GM12873 (cell line): ENCODE data around the gene TBXAS1.

Source experiments
- CTCF ChIP-seq: IDR thresholded peaks from 2 replicates; pipeline ENCODE4 v1.5.1; 2012; ENCODE audit warnings: low read depth, mild to moderate bottlenecking, moderate library complexity, low read length, control low read depth; ENCODE audit not compliant: insufficient read depth; ENCODE audit errors: missing control alignments

TBXAS1 gene

DNA sequence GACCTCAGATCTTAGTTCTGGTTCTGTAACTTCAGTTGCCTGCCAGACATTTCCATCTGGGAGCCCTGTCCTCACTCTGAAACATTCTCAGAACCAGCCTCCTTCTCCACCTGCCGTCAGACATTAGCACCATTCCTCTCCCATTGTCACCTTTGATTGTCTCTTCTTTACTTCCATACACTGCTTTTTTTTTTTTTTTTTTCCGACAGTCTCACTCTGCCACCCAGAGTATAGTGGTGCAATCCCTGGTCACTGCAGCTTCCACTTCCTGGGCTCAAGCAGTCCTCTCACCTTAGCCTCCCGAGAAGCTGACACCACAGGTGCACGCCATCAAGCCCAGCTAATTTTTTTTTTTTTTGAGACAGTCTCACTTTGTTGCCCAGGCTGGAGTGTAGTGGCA lies 30.2 kb upstream of the TBXAS1 start:
- no peak for TF ChIP-seq CTCF

- TF ChIP-seq CTCF, result no peak
Observed at GRCh38 chr7:139799586-139799985, 29.5 kb upstream of the TBXAS1 start.

DNA sequence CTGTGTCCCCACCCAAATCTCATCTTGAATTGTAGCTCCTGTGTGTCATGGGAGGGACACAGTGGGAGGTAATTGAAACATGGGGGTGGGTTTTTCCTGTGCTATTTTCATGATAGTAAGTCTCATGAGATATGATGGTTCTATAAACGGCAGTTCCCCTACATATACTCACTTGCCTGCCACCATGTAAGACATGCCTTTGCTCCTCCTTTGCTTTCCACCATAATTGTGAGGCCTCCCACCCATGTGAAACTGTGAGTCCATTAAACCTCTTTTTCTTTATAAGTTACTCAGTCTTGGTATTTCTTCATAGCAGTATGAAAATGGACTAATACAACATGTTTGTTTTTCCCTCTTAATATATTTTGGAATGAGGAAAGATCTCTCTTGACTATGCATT lies 24.5 kb upstream of the TBXAS1 start:
- TF ChIP-seq CTCF, result no peak

GRCh38 chr7:139807009-139807408 lies 22.1 kb upstream of the TBXAS1 start:
- no peak for TF ChIP-seq CTCF

- no peak for TF ChIP-seq CTCF
Observed at GRCh38 chr7:139808427-139808826, 20.6 kb upstream of the TBXAS1 start.

DNA sequence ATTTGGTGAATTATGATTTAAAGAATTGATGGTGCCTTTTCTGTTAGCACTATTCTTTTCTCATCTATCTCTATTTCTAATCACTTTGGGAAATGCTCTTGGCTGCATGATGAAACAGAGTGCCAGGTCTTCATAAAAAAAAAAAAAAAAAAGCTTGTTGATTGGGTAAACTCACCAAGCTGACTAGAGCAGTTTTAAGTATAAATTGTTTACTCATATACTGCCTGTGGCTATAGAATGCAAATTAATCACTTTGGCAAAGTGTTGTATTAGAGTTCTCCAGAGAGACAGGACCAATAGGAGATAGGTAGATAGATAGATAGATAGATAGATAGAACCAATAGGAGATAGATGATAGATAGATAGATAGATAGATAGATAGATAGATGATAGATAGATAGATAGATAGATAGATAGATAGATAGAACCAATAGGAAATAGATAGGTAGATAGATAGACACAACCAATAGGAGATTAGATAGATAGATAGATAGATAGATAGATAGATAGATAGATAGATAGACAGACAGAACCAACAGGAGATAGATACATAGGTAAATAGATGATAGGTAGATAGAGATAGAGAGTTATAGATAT lies 20.1 kb upstream of the TBXAS1 start:
- TF ChIP-seq CTCF, result no peak

DNA sequence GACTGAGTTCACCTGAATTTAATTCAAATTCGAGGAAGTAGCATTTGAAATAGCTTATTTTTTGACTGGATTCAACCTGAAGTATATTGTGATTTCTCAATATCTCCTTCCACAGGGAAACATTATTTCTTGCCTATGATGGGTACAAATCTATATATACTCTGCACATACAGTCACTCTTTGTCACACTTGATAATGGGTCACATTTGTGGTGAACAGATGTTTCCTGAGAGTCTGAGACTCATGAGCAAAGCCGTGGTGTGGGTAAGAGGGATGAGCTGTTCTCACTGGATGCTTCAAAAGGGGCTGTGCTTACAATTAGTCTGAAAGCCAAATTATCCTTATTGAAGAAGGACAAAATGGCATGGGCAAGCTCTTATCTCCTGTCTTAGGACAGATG lies 18.0 kb upstream of the TBXAS1 start:
- TF ChIP-seq CTCF, result no peak

GRCh38 chr7:139813151-139813550 lies 15.9 kb upstream of the TBXAS1 start:
- no peak for TF ChIP-seq CTCF
